ENCODE measurements around the gene ATG9B. TPM values are rescaled to one million over a fixed set of nuclear protein-coding genes. Genes with fewer than 3 reads are reported as not detected.

The ATG9B gene
- total and polyA plus RNA-seq, 2 donors from 2014 or later = 0.19 TPM

DNA sequence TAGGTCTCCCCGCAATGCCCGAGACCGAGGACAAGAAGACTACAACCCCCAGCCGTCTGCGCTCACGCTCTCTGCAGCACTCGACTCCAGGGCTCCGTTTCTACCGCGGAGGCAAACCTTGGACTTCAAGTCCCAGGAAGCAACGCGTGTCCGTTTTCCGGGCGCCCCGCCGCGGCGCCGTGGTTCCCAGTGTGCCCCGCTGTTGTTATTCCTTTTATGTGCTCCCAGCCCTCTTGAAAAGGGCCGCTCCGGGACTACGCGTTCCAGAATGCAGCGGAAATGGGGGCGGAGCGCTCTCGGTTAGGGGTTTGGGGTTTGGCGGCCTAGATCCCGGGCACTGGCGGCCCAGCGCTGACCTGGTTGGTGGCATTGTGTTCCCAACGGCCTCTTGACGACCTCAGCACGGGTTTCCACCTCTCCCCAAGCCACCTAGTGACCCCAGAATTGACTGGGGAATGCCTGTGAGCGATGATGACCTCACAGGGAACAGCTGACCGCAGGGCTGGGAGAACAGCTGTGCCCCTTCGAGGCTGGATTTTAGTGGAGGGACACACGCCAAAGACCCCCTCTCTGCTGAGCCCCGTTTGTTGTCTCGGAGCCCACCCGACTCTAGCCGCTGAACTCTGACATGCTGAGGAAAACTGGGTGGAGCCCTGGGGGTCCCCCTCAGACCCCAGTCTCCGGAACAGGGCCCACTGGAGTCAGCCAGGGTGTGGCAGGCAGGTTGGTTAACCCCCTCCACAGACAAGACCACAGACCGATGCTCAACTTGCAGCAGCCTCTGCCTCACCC lies 33.9 kb upstream of the ATG9B start:
- Histone ChIP-seq H3K4me3 (ENCODE audit: low read length in 3 of 3) (peak overlapping the region; percentile 71 to 93 (median 82)), H3K4me1 (ENCODE audit: control insufficient read depth in 2 of 3, insufficient read depth in 2 of 3, low read depth in 1 of 3, low read length in 3 of 3) (peaks cover 4 to 36% (median 19%) of the 10 kb centered on the region in 3 donors), H3K27me3 (ENCODE audit: control insufficient read depth, insufficient read depth, low read length) (no peaks in the 10 kb centered on the region), H3K9me3 (ENCODE audit: control insufficient read depth in 2 of 3, insufficient read depth in 1 of 3, low read length in 3 of 3) (no peaks in the 10 kb centered on the region), H3K27ac (ENCODE audit: low read depth in 2 of 2, low read length in 2 of 2) (peak overlapping the region; percentile 99 to 100), H3K9ac (ENCODE audit: low read length in 3 of 3) (peak overlapping the region; percentile 50 to 95 (median 93)), H3K36me3 (ENCODE audit: control insufficient read depth in 2 of 3, insufficient read depth in 3 of 3, low read length in 3 of 3) (no peaks in the 10 kb centered on the region)
- peak; percentile 99 to 100 (median 99) for DNase-seq
- FAIRE-seq = peak; percentile 87
- TF ChIP-seq, protein P1, sequence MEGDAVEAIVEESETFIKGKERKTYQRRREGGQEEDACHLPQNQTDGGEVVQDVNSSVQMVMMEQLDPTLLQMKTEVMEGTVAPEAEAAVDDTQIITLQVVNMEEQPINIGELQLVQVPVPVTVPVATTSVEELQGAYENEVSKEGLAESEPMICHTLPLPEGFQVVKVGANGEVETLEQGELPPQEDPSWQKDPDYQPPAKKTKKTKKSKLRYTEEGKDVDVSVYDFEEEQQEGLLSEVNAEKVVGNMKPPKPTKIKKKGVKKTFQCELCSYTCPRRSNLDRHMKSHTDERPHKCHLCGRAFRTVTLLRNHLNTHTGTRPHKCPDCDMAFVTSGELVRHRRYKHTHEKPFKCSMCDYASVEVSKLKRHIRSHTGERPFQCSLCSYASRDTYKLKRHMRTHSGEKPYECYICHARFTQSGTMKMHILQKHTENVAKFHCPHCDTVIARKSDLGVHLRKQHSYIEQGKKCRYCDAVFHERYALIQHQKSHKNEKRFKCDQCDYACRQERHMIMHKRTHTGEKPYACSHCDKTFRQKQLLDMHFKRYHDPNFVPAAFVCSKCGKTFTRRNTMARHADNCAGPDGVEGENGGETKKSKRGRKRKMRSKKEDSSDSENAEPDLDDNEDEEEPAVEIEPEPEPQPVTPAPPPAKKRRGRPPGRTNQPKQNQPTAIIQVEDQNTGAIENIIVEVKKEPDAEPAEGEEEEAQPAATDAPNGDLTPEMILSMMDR (IDR thresholded peaks at IDR 0.05; ENCODE audit: borderline replicate concordance, extremely low read depth, insufficient read depth) = no peak
- intact Hi-C loops (cut with DNase I) = no loop called here

DNA sequence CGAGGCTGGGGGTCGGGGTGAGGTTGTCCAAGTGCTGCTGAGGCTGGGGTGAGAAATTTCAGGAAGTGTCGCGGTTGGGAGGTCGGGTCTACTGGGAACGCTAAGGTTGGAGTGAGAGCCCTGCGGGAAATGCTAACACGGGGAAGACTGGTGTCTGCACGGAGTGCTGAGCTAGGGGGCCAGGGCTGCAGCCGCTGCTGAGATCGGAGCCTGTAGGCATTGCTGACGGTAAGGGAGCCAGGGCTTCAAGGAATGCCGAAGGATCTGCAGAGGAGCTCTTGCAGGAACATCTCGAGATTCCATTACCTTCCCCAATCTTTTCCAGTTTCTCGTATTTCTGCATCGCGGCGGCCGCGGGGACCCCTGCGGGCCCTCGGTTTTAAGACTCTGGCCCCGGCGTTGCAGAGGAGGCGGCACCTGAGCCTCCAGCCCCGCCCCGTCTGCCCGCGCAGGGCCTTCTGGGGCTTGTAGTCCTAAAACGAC lies 33.3 kb upstream of the ATG9B start, which contains the start of gene CDK5:
TSS of gene CDK5 (minus strand) at position 392 of the 483 bp plus-strand sequence. CDS start at position 343, 49 bp downstream.
- Histone ChIP-seq H3K36me3 (ENCODE audit: control insufficient read depth in 2 of 3, insufficient read depth in 3 of 3, low read length in 3 of 3) (no peaks in the 10 kb centered on the region), H3K4me1 (ENCODE audit: control insufficient read depth in 2 of 3, insufficient read depth in 2 of 3, low read depth in 1 of 3, low read length in 3 of 3) (peaks cover 4 to 36% (median 19%) of the 10 kb centered on the region in 3 donors), H3K4me3 (ENCODE audit: low read length in 3 of 3) (peak within 1 kb of the TSS; percentile 71 to 99 (median 93)), H3K9me3 (ENCODE audit: control insufficient read depth in 2 of 3, insufficient read depth in 1 of 3, low read length in 3 of 3) (no peaks in the 10 kb centered on the region), H3K27me3 (ENCODE audit: control insufficient read depth, insufficient read depth, low read length) (no peaks in the 10 kb centered on the region), H3K9ac (ENCODE audit: low read length in 3 of 3) (peak within 1 kb of the TSS; percentile 50 to 95 (median 93)), H3K27ac (ENCODE audit: low read depth in 2 of 2, low read length in 2 of 2) (peak within 1 kb of the TSS; percentile 99 to 100)
- FAIRE-seq (no peak), DNase-seq (no peak)
- TF ChIP-seq, protein P1 (IDR thresholded peaks at IDR 0.05; ENCODE audit: borderline replicate concordance, extremely low read depth, insufficient read depth) = no peak
- intact Hi-C loops (cut with DNase I) = no loop called here

DNA sequence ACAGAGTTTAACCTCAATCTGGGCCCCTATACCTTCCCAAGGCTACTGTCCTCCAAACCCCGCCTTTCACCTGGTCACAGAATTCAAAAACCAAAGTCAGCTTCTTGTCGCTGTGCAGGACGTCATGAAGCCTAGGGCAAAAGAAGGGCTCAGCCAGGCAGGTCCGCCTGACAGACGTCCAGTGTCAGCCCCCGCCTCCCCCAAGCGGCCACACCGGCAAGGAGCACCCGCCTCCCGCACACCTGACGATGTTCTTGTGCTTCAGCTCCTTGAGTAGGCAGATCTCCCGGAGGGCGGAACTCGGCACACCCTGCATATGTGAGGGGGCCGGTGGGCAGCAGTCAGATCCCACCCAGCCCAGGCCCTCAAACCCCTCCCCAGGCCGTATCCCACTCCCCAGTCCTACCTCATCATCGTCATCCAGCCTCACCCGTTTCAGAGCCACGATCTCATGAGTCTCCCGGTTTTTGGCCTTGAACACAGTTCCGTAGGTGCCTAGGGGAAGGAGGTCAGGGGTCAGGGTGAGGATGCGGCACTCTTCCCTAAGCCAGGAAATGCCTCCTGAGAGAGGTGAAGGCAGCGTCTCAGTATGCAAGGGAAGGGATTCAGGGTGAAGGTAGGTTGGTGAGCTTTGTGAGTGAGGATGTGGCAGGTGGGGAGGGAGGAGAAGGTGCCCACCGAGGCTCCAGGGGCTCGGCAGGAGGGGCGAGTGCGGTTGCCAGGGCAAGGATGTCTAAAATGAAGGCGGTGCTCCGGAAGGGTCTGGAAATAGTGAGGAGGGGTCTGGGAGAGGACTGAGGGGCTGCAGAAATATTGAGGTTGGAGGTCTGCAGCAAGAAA lies 32.6 kb upstream of the ATG9B start:
- intact Hi-C loops (cut with DNase I) = no loop called here
- Histone ChIP-seq H3K9me3 (ENCODE audit: control insufficient read depth in 2 of 3, insufficient read depth in 1 of 3, low read length in 3 of 3) (no peaks in the 10 kb centered on the region), H3K27me3 (ENCODE audit: control insufficient read depth, insufficient read depth, low read length) (no peaks in the 10 kb centered on the region), H3K27ac (ENCODE audit: low read depth in 2 of 2, low read length in 2 of 2) (no peak overlapping the region), H3K36me3 (ENCODE audit: control insufficient read depth in 2 of 3, insufficient read depth in 3 of 3, low read length in 3 of 3) (no peaks in the 10 kb centered on the region), H3K4me1 (ENCODE audit: control insufficient read depth in 2 of 3, insufficient read depth in 2 of 3, low read depth in 1 of 3, low read length in 3 of 3) (peaks cover 4 to 33% (median 19%) of the 10 kb centered on the region in 3 donors), H3K9ac (ENCODE audit: low read length in 3 of 3) (peak overlapping the region; percentile 40 to 74 (median 69)), H3K4me3 (ENCODE audit: low read length in 3 of 3) (peak overlapping the region; percentile 66 to 99 (median 93))
- DNase-seq = peak in 3 of 5 donors; percentile 26 to 79 (median 37)
- FAIRE-seq = no peak
- TF ChIP-seq, protein P1 (IDR thresholded peaks at IDR 0.05; ENCODE audit: borderline replicate concordance, extremely low read depth, insufficient read depth) = no peak
